GM21576 (cell line): ENCODE data around the gene ARHGEF12.

ENCODE experiments used
- ATAC-seq: cut with Tn5 transposase; IDR thresholded peaks from one replicate; pipeline ENCODE4 v1.9.1; 2021; ENCODE audit warnings: mild to moderate bottlenecking, moderate library complexity; ENCODE audit not compliant: unreplicated experiment

ARHGEF12 gene

DNA sequence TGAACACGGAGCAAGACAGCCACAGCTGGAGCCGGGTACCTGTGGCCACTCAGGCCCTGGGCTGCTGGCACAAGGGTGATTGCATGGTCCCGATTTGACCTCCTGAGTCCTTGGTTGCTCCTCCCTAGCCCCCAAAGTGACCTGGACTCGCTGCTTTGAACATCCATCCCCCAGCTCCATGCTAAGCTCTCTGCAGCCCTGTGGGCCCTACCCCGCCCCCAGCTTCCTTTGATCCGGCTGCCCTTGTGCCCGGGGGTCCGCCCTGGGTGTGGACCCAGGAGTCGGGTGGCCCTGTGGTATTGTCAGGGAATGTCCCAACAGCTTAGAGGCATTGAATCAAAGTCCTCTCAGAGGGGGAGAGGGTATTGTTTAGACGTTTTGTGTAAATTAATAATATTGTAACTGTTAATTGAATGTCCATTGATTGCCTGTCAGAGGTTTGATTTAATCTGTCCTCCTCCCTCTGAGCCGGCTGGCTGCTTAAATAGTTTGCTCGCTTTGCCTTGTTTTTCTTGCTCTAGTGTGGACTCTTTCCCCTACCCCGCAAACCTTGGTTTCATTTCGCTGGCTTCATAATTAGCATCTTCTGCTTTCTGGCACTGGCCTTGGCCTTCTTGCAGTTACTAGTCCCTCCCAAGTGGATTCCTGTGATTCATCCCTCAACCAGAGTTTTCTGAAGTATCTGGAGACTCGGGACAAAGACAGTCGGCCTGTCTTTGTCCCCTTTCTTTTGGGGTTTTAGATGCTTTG lies 196.0 kb downstream of the ARHGEF12 start:
- ATAC-seq, result no peak

DNA sequence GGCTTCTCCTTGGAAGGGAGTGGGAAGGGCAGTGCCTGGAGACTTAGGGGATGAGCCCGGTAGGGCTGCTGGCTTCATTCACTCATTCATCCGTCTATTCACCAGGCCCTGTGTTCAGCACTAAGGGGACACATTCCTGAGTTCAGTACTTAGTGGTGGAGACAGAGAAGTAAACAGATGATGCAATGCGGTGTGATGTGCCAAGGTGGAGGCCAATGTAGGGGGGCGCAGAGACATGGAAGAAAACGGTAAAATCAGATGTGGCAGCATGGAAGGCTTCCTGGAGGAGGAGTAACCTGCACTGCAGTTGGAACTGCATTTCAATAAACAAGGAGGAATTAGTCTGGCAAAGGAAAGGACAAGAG lies 196.6 kb downstream of the ARHGEF12 start:
- ATAC-seq, result no peak

DNA sequence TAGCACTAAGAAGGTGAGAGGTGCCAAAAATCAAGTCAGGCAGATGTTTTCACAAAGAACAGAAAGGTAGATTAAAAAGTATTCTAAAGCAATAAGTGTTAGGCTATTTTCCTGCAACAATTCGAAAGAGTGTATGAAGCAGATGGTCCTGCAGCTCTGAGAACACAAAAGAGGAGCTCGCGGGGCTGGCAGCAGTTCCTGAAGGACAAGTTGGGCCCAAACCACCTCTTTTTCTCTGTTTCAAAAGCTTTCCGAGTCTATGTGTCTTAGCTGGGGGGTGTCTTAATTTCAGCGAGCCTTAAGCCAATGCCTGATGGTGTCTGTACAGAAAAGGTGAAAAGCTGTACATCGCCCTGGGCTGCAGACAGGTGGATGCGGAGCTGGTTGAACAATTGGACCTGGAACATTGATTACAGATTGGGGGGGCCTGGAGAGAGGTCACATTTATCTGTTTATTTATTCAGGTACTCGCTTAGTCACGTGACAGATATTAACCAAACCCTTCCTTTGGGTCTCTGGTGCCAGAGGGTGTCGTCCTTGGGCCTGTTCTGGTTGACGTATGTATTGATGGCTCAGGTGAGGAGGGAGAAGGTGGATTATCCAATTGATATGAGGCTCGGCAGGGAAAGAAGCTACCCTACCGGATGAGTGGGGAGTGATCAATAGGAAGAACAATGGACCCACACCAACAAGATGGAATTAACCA lies 200.0 kb downstream of the ARHGEF12 start:
- no peak for ATAC-seq

DNA sequence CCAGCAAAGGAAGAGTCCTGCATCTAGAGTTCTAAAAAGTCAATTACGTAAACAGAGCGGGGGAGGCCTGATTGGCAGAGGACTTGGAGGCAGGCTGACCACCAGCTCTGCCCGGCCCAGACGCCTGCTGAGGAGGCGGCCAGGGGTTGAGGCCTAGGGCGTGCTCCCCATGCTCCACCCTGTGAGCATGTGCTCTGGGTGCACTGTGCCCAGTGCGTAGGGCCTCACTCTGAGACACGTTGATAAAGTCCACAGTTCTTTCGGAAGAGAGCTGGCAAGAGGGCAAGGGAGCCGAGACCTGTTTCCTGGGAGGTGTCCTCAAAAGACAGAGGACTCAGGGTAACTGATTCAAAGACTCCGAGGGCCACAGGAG lies 200.6 kb downstream of the ARHGEF12 start:
- no peak for ATAC-seq

DNA sequence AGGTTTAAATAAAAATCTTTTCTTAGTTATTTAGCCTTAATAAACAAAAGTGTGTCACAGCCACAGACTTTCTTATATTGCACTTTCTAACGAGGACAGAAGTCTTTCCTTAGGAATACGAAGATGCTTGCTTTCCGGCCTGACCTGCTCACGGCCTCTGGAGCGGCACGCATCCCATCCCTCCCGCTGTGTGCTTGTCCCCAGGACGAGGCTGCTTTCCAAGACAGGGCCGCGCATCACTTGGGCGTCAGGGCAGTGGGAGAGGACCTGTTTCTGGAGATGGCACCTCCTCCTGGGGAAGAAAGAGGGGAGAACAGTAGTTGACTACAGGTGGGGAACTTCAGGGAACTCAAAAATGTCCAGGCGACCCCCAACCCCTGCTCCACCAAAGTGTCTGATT lies 201.8 kb downstream of the ARHGEF12 start:
- no peak for ATAC-seq

DNA sequence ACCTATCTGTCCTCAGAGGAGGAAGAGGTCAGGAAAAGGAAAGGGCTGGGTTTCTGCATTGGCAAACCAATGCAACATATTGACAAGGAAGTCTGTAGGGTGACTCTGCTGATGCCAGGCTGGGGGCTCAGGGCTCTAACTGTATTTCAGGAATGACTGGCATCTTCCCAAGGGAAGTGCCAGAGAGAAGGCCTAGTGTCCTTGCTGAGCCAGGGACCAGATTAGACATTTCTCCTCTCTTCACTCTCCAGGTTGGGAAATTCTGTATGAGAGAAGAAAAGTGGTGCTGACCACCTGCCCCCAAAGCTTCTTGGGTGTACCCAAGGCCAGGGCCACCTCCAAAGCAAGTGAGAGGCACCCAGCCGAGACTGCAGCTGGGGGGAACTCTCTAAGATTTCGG lies 202.5 kb downstream of the ARHGEF12 start:
- no peak for ATAC-seq
